IPS DF 4.7 (cell line): ENCODE data around the gene ASPHD1.
"Not testable (repeated sequence)": the region's sequence is repeated elsewhere in the genome, so short reads cannot be mapped to it uniquely, and the experiment has no call there.

ENCODE experiments used
- DNase-seq: peaks from one replicate; pipeline ENCODE4 v3.0.0-alpha.2; 2013; ENCODE audit warnings: low spot score; ENCODE audit errors: extremely low read depth

ASPHD1 gene

DNA sequence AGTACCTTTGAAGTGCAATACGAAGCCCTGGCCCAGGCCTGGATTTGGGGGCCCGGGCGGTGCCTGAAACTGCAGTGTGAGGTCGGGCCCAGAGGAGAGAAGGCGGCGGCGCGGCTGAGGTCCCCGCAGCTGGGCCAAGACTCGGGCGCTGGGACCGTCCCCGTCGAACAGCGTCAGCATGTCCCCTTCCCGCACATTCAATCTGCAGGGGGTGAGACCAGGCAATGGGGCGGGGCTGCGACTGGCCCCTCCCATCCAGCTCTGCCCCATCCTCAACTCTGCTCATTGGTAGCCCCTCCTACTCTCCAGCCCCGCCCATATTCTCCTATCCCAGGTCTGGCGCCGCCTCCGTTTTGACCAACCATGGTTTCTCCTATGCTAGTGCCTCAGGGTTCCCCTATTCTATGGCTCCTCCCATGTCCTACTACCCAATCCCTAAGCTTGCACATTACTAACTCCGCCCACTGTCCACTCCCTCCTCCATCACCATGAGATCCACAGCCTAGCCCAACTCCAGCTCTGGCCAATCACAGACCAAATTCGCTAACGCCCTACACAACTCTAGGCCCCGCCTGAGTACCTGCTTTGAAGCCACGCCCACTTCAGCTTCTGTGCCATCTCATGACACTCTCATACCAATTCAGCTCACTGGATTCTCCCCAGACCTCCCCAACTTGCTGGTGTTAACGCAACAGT, 22.9 kb upstream of the ASPHD1 start:
- DNase-seq = peak; percentile 100

DNA sequence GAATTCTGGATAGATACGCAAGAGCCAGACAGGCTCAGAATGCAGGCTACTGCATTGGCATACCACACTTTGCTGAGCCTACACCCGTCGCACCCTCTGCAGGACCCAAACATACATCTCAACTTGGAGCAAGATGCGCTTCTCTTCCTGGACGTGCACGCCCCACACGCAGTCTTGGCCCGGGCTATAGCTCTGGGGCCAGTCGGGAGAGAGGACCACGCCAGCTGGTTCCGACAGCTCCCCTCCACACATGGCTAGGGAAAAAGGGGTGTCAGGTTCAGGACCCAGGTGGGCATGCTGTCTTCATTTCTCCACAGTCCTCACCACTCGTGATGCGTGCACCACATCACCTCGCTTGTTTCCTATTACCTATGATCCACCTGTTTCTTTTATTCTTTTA, 22.1 kb upstream of the ASPHD1 start:
- DNase-seq = no peak

DNA sequence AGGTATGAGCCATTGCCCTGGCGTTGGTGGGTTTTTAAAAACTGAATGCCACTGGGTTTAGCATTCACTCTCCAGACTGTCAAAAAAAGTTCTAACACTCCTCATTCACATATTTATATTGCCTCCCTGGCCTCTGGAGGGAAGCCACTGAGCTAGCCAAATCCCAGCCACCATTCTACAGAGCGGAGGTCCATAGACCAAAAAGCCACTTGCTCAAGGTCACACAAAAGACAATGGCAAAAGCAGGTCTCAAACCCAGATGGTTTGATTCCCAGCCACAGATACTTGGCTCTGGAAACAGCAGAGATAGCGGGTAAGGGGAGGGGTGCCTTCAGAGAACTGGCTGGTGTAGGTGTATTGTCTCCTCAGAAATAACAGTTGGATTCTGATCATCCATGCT, 19.2 kb upstream of the ASPHD1 start:
- DNase-seq = no peak

GRCh38 chr16:29883987-29884386, 16.3 kb upstream of the ASPHD1 start:
- no peak for DNase-seq

DNA sequence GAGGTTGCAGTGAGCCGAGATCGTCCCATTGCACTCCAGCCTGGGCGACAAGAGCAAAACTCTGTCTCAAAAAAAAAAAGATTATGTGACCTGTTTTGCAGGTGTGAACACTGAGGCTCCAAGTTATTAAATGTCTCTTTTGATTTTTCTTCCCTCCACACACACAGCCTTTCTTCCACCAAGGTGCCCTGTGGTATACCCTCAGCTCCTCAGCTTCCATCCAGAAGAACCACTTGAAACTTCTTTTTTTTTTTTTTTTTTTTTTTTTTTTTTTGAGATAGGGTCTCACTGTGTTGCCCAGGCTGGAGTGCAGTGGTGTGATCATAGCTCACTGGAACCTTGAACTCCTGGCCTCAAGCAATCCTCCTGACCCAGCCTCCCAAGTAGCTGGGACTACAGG, 10.9 kb upstream of the ASPHD1 start:
- not testable (repeated sequence) for DNase-seq

- no peak for DNase-seq
Measured at GRCh38 chr16:29891525-29892457, 8.5 kb upstream of the ASPHD1 start.

GRCh38 chr16:29892458-29892813, 7.9 kb upstream of the ASPHD1 start:
- DNase-seq = no peak

DNA sequence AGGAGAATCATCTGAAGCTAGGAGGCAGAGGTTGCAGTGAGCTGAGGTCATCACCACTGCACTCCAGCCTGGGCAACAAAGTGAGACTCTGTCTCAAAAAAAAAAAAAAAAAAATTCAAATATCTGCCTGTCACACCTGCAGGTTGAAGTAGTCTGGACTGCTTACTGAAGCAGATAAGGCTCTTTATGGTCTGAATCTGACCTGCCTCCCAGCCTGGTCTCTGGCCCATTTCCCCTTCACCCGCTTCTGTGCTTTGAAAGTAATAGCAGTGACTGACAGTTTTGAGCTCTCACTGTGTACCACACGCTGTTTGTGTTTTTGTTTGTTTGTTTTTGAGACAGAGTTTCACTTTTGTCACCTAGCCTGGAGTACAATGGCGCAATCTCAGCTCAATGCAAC, 6.7 kb upstream of the ASPHD1 start:
- DNase-seq = no peak

DNA sequence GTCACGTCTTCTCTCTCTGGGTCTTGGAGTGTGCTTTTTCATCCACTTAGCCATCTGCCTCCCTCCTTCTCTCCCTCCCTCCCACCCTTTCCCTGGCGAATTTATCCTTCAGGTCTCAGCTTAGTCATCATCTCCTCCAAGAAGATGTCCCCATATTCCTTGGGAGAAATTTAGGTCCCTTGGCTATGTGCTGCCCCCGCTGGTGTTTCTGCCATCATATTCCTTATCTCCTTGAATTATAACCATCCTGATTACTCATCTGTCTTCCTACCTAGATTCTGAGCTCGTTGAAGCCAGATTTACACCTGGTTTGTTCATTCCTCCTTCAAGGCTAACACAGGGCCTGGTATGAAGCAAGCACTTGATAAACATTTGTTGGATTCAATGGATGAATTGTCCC, 5.9 kb upstream of the ASPHD1 start:
- DNase-seq = no peak

GRCh38 chr16:29896841-29897240, 3.4 kb upstream of the ASPHD1 start:
- DNase-seq = no peak

- no peak for DNase-seq
Measured at GRCh38 chr16:29897333-29897732, 3.0 kb upstream of the ASPHD1 start.

- DNase-seq = no peak
Measured at GRCh38 chr16:29898135-29898803, 2.0 kb upstream of the ASPHD1 start.

DNA sequence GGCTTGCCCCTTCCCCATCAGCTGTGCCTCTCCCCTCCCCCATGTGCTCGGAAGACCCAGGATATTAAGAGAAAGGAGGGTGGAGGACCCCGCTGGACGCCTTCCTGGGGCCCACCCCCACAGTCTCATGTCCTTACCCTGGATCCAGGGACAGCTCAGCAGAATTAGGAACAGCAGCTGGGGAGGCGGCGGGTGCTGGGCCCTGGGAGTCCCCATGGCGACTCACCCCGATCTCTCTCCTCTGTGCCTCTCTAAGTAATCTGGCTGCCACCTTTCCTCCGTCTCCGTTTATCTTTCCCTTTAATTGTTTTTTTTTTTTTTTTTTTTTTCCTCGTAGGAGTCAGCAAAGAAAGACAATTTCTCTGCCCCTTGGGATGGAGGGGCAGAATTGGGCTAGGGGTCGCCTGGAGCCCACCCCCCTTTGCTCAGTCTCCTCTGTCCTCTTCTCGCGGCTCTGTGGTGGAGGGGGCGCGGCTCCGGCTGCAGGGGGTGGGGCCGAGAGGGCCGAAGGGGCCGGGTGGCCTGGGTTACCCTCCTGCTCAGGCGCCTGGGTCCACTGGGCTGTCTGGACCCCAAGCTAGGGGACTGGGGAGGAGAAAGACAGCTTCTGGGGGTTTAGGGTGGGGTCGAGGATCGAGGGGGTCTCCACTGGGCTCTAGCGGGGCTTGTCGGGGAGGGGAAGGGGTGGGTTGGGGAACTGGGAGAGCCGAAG, 1.3 kb upstream of the ASPHD1 start:
- DNase-seq = no peak

DNA sequence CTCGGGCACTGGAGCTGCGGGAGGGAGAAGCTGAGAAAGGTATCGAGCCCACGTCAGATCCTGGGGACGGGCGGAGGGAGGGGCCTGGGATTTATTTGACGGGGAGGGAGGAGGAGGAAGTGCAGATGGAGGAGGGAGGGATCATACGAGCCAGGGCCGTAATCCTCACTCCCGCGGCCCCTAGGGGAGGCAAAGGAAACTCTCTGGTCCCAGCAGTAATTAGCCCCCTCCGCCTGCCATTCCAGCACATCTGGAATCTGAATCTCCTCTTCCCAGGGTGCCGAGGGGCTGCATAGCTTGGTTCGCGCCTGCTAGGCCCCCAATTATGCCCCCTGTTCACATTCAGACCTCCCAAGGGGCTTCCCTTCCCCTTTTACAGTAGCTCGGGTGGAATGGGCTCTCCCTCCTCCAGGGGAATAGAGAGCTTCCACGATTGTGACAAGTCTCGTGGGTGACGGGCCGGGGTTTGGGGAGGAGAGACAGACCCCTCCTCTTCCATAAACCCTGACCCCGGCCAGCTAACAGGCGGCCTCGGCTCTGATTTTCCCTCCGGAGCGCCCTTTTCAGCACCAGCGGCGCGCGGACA, 679 bp upstream of the ASPHD1 start, which contains the start of gene SEZ6L2:
TSS of gene SEZ6L2 (minus strand) at position 35 of the 586 bp plus-strand sequence. CDS start 531 bp downstream, outside the sequence.
- DNase-seq = no peak

DNA sequence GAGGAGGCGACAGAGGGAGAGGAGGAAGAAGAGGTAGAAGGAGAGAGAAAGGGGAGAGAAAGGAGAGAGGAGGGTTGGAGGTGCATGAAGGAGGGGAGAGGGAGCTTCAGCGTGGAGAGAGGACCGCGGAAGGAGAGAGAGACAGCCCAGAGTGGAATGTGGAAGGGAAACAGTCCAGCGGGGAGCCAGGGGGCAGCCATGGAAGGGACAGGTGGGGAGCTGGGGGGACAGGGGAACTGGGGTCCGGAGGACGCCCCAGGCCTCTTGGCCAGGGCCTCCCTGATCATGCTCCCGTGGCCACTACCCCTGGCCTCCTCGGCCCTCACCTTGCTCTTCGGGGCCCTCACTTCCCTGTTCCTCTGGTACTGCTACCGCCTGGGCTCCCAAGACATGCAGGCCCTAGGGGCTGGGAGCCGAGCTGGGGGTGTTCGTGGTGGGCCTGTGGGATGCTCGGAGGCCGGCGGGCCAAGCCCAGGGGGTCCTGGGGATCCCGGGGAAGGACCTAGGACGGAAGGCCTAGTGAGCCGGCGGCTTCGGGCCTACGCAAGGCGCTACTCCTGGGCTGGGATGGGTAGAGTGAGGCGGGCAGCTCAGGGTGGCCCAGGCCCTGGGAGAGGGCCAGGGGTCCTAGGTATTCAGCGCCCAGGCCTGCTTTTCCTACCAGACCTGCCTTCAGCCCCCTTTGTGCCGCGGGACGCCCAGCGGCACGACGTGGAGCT, 759 bp downstream of the ASPHD1 start:
- no peak for DNase-seq

DNA sequence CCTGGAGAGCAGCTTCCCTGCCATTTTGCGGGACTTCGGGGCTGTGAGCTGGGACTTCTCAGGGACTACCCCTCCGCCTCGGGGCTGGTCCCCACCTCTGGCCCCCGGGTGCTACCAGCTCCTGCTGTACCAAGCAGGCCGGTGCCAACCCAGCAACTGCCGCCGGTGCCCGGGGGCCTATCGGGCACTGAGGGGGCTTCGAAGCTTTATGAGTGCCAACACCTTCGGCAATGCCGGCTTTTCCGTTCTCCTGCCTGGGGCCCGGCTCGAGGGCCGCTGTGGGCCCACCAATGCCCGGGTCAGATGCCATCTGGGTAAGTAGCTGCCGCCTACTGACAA, 1.3 kb downstream of the ASPHD1 start:
- DNase-seq = no peak

- no peak for DNase-seq
Measured at GRCh38 chr16:29903590-29903989, 3.3 kb downstream of the ASPHD1 start.

- no peak for DNase-seq
Measured at GRCh38 chr16:29904947-29905346, 4.7 kb downstream of the ASPHD1 start.

DNA sequence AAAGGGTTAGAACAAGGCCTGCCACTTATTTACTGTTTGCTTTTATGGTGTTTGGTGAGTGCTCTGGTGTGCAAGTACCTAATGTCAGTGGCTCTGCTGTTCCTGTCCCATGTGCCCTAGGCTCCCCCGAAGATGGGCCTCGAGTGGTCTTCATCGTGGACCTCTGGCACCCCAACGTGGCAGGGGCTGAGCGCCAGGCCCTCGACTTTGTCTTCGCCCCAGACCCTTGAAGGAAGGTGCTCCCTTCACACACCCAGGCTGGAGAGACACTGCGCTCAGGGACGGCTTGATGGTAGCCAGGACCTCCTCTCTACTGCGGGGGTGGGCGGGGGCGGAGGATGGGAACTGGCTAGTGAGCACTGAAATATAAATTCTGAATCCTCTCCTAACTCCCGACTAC, 5.4 kb downstream of the ASPHD1 start:
- no peak for DNase-seq

GRCh38 chr16:29906520-29907244, 6.4 kb downstream of the ASPHD1 start:
- DNase-seq = no peak
